GM06990 (cell line): ENCODE data around the gene BABAM2.

Experiments used
- DNase-seq: peaks from one replicate; pipeline ENCODE4 v3.0.0-alpha.2; 2011; ENCODE audit not compliant: insufficient read length; ENCODE audit errors: extremely low read depth
- H3K27me3 ChIP-seq: replicated peaks from 2 replicates; pipeline ENCODE4 v1.6.0; 2011; ENCODE audit warnings: low read length; ENCODE audit not compliant: control insufficient read depth, insufficient read depth
- H3K36me3 ChIP-seq: 2 replicates; pipeline ENCODE4 v1.5.1; 2011; ENCODE audit warnings: low read length; ENCODE audit not compliant: control insufficient read depth, insufficient read depth
- H3K4me3 ChIP-seq: replicated peaks from 2 replicates; pipeline ENCODE4 v1.5.1; 2011; ENCODE audit warnings: low read depth, mild to moderate bottlenecking, control low read depth, low read length
- CTCF ChIP-seq: IDR thresholded peaks from 2 replicates; pipeline ENCODE4 v1.5.1; 2011; ENCODE audit warnings: low read length, control low read depth, mild to moderate bottlenecking, inconsistent platforms; ENCODE audit not compliant: insufficient read depth, poor library complexity, severe bottlenecking

BABAM2 gene

GRCh38 chr2:28202719-28203118 is 312.2 kb downstream of the BABAM2 start:
- no peak for DNase-seq
- Histone ChIP-seq H3K27me3 (no peaks in the 10 kb centered on the region), H3K4me3 (no peak overlapping the region), H3K36me3 (no peaks in the 10 kb centered on the region)
- TF ChIP-seq CTCF: no peak

- Histone ChIP-seq H3K4me3 (no peak overlapping the region), H3K27me3 (no peaks in the 10 kb centered on the region), H3K36me3 (no peaks in the 10 kb centered on the region)
- no peak for DNase-seq
- no peak for TF ChIP-seq CTCF
These were observed 316.2 kb downstream of the BABAM2 start for GRCh38 chr2:28206762-28207161.

GRCh38 chr2:28209261-28209691 is 318.7 kb downstream of the BABAM2 start:
- no peaks in the 10 kb centered on the region for H3K36me3 ChIP-seq

GRCh38 chr2:28209864-28210263 is 319.3 kb downstream of the BABAM2 start:
- no peak overlapping the region for H3K4me3 ChIP-seq
- TF ChIP-seq CTCF: no peak
- no peaks in the 10 kb centered on the region for H3K27me3 ChIP-seq
- H3K36me3 ChIP-seq: no peaks in the 10 kb centered on the region
- DNase-seq: no peak

More at GRCh38 chr2:28209261-28209691, 318.7 kb downstream of the BABAM2 start:
- no peak for DNase-seq
- Histone ChIP-seq H3K27me3 (no peaks in the 10 kb centered on the region), H3K4me3 (no peak overlapping the region)
- TF ChIP-seq CTCF: no peak

GRCh38 chr2:28210535-28210934 is 320.0 kb downstream of the BABAM2 start:
- Histone ChIP-seq H3K4me3 (no peak overlapping the region), H3K27me3 (no peaks in the 10 kb centered on the region)
- no peak for DNase-seq

More at GRCh38 chr2:28210535-28210934, 320.0 kb downstream of the BABAM2 start:
- no peak for TF ChIP-seq CTCF
- H3K36me3 ChIP-seq: no peaks in the 10 kb centered on the region
